ENCODE data around the gene APC2.
"Not testable (repeated sequence)": the region's sequence is repeated elsewhere in the genome, so short reads cannot be mapped to it uniquely, and the experiment has no call there.

Gene APC2

GRCh38 chr19:1418951-1419738 is 30.8 kb upstream of the APC2 start:
- H3K14ac ChIP-seq (ENCODE audit: low read length): no peak overlapping the region
- no peaks in the 10 kb centered on the region for H3K79me1 ChIP-seq (ENCODE audit: low read length)
- no peak overlapping the region for H2BK5ac ChIP-seq (ENCODE audit: low read depth, low read length, poor library complexity)
- no peak overlapping the region for H4K91ac ChIP-seq (ENCODE audit: low read depth, low read length)
- H3K9me3 ChIP-seq (ENCODE audit: insufficient read depth, low read depth, low read length): peaks cover 4% of the 10 kb centered on the region
- H3K9ac ChIP-seq (ENCODE audit: low read length): no peak overlapping the region
- H2AK5ac ChIP-seq (ENCODE audit: low read length): no peak overlapping the region
- no peaks in the 10 kb centered on the region for H3K27me3 ChIP-seq (ENCODE audit: insufficient read depth, low read length)
- peak overlapping the region; percentile 27 for H3K4ac ChIP-seq (ENCODE audit: low read depth, low read length)
- H3K27ac ChIP-seq (ENCODE audit: low read depth, low read length): no peak overlapping the region
- no CpG with 5 or more reads among the region's 21 CpGs for WGBS (ENCODE audit: extremely low coverage, insufficient coverage, insufficient read length)
- no peak overlapping the region for H3K18ac ChIP-seq (ENCODE audit: low read length)
- peaks cover 75 to 77% of the 10 kb centered on the region in 2 experiments for H3K36me3 ChIP-seq (ENCODE audit: control insufficient read depth in 1 of 2, insufficient read depth in 2 of 2, low read length in 2 of 2)
- peaks cover 21% of the 10 kb centered on the region for H3K79me2 ChIP-seq (ENCODE audit: control insufficient read depth, insufficient read depth, low read length, poor library complexity)
- no peak overlapping the region for H4K8ac ChIP-seq (ENCODE audit: low read depth, low read length)
- H3K4me3 ChIP-seq (ENCODE audit: low read depth, low read length): no peak overlapping the region
- no peak overlapping the region for H2BK120ac ChIP-seq (ENCODE audit: insufficient read depth, low read length, poor library complexity)
- H3K4me1 ChIP-seq (ENCODE audit: control insufficient read depth in 1 of 2, insufficient read depth in 2 of 2, low read length in 2 of 2): peaks cover 15 to 18% of the 10 kb centered on the region in 2 experiments
- H2BK12ac ChIP-seq (ENCODE audit: low read length): no peak overlapping the region
- no peak for DNase-seq
- no peak overlapping the region for H3K23ac ChIP-seq (ENCODE audit: low read length)
- H3K4me2 ChIP-seq (ENCODE audit: low read length): no peak overlapping the region
- H2AFZ ChIP-seq (ENCODE audit: insufficient read depth, low read length, poor library complexity): no peak overlapping the region
- H4K12ac ChIP-seq (ENCODE audit: low read depth, low read length): no peak overlapping the region

- not testable (repeated sequence) for H3K27ac ChIP-seq (ENCODE audit: low read depth, low read length); H3K4ac ChIP-seq (ENCODE audit: low read depth, low read length); H3K79me1 ChIP-seq (ENCODE audit: low read length); H2BK120ac ChIP-seq (ENCODE audit: insufficient read depth, low read length, poor library complexity); H4K8ac ChIP-seq (ENCODE audit: low read depth, low read length); H3K23ac ChIP-seq (ENCODE audit: low read length); H2BK12ac ChIP-seq (ENCODE audit: low read length); H4K91ac ChIP-seq (ENCODE audit: low read depth, low read length); H3K27me3 ChIP-seq (ENCODE audit: insufficient read depth, low read length); H2AK5ac ChIP-seq (ENCODE audit: low read length); H3K18ac ChIP-seq (ENCODE audit: low read length); DNase-seq; H3K4me3 ChIP-seq (ENCODE audit: low read depth, low read length); H2BK5ac ChIP-seq (ENCODE audit: low read depth, low read length, poor library complexity); H2AFZ ChIP-seq (ENCODE audit: insufficient read depth, low read length, poor library complexity); H3K9me3 ChIP-seq (ENCODE audit: insufficient read depth, low read depth, low read length); H3K4me2 ChIP-seq (ENCODE audit: low read length); H3K9ac ChIP-seq (ENCODE audit: low read length); H4K12ac ChIP-seq (ENCODE audit: low read depth, low read length); H3K14ac ChIP-seq (ENCODE audit: low read length)
- H3K4me1 ChIP-seq (ENCODE audit: control insufficient read depth in 1 of 2, insufficient read depth in 2 of 2, low read length in 2 of 2): peaks cover 12 to 19% of the 10 kb centered on the region in 2 experiments
- H3K36me3 ChIP-seq (ENCODE audit: control insufficient read depth in 1 of 2, insufficient read depth in 2 of 2, low read length in 2 of 2): peaks cover 84 to 85% of the 10 kb centered on the region in 2 experiments
- H3K79me2 ChIP-seq (ENCODE audit: control insufficient read depth, insufficient read depth, low read length, poor library complexity): peaks cover 21% of the 10 kb centered on the region
- no CpG with 5 or more reads among the region's 43 CpGs for WGBS (ENCODE audit: extremely low coverage, insufficient coverage, insufficient read length)
Observed at GRCh38 chr19:1420085-1420484, 29.8 kb upstream of the APC2 start.

- Histone ChIP-seq H3K9me3 (ENCODE audit: insufficient read depth, low read depth, low read length) (peaks cover 4% of the 10 kb centered on the region), H3K4ac (ENCODE audit: low read depth, low read length) (no peak overlapping the region), H2AFZ (ENCODE audit: insufficient read depth, low read length, poor library complexity) (no peak overlapping the region), H3K79me2 (ENCODE audit: control insufficient read depth, insufficient read depth, low read length, poor library complexity) (peaks cover 20% of the 10 kb centered on the region), H4K8ac (ENCODE audit: low read depth, low read length) (no peak overlapping the region), H4K91ac (ENCODE audit: low read depth, low read length) (no peak overlapping the region), H3K4me1 (ENCODE audit: control insufficient read depth in 1 of 2, insufficient read depth in 2 of 2, low read length in 2 of 2) (peaks cover 13 to 16% of the 10 kb centered on the region in 2 experiments), H2AK5ac (ENCODE audit: low read length) (no peak overlapping the region), H3K27ac (ENCODE audit: low read depth, low read length) (no peak overlapping the region), H3K79me1 (ENCODE audit: low read length) (no peaks in the 10 kb centered on the region), H3K4me3 (ENCODE audit: low read depth, low read length) (no peak overlapping the region), H3K36me3 (ENCODE audit: control insufficient read depth in 1 of 2, insufficient read depth in 2 of 2, low read length in 2 of 2) (peaks cover 89 to 91% of the 10 kb centered on the region in 2 experiments), H2BK120ac (ENCODE audit: insufficient read depth, low read length, poor library complexity) (no peak overlapping the region), H2BK5ac (ENCODE audit: low read depth, low read length, poor library complexity) (no peak overlapping the region), H3K14ac (ENCODE audit: low read length) (no peak overlapping the region), H3K18ac (ENCODE audit: low read length) (no peak overlapping the region), H4K12ac (ENCODE audit: low read depth, low read length) (no peak overlapping the region), H3K23ac (ENCODE audit: low read length) (no peak overlapping the region), H2BK12ac (ENCODE audit: low read length) (no peak overlapping the region), H3K27me3 (ENCODE audit: insufficient read depth, low read length) (no peaks in the 10 kb centered on the region), H3K4me2 (ENCODE audit: low read length) (no peak overlapping the region), H3K9ac (ENCODE audit: low read length) (no peak overlapping the region)
- DNase-seq: no peak
- WGBS (ENCODE audit: extremely low coverage, insufficient coverage, insufficient read length): no CpG with 5 or more reads among the region's 15 CpGs
Observed at GRCh38 chr19:1420590-1420989, 29.3 kb upstream of the APC2 start.

- Histone ChIP-seq H2AK5ac (ENCODE audit: low read length) (no peak overlapping the region), H4K8ac (ENCODE audit: low read depth, low read length) (no peak overlapping the region), H2AFZ (ENCODE audit: insufficient read depth, low read length, poor library complexity) (no peak overlapping the region), H2BK120ac (ENCODE audit: insufficient read depth, low read length, poor library complexity) (no peak overlapping the region), H3K36me3 (ENCODE audit: control insufficient read depth in 1 of 2, insufficient read depth in 2 of 2, low read length in 2 of 2) (peaks cover 89 to 92% of the 10 kb centered on the region in 2 experiments), H3K27ac (ENCODE audit: low read depth, low read length) (no peak overlapping the region), H3K4me1 (ENCODE audit: control insufficient read depth in 1 of 2, insufficient read depth in 2 of 2, low read length in 2 of 2) (peaks cover 10 to 16% of the 10 kb centered on the region in 2 experiments), H3K9me3 (ENCODE audit: insufficient read depth, low read depth, low read length) (peaks cover 4% of the 10 kb centered on the region), H2BK5ac (ENCODE audit: low read depth, low read length, poor library complexity) (no peak overlapping the region), H2BK12ac (ENCODE audit: low read length) (no peak overlapping the region), H3K27me3 (ENCODE audit: insufficient read depth, low read length) (no peaks in the 10 kb centered on the region), H4K12ac (ENCODE audit: low read depth, low read length) (no peak overlapping the region), H3K9ac (ENCODE audit: low read length) (no peak overlapping the region), H3K4me2 (ENCODE audit: low read length) (no peak overlapping the region), H3K4me3 (ENCODE audit: low read depth, low read length) (no peak overlapping the region), H3K23ac (ENCODE audit: low read length) (no peak overlapping the region), H3K79me1 (ENCODE audit: low read length) (no peaks in the 10 kb centered on the region), H4K91ac (ENCODE audit: low read depth, low read length) (no peak overlapping the region), H3K4ac (ENCODE audit: low read depth, low read length) (peak overlapping the region; percentile 19), H3K79me2 (ENCODE audit: control insufficient read depth, insufficient read depth, low read length, poor library complexity) (peaks cover 12% of the 10 kb centered on the region), H3K18ac (ENCODE audit: low read length) (no peak overlapping the region), H3K14ac (ENCODE audit: low read length) (no peak overlapping the region)
- DNase-seq: no peak
- no CpG with 5 or more reads among the region's 37 CpGs for WGBS (ENCODE audit: extremely low coverage, insufficient coverage, insufficient read length)
Observed at GRCh38 chr19:1421218-1421957, 28.5 kb upstream of the APC2 start.

Measured in trophoblast cell (in vitro differentiated cells and primary cell).